Breast epithelium (tissue), 4 donors: ENCODE results near the gene SFMBT2. TPM values are rescaled to one million over a fixed set of nuclear protein-coding genes. Genes with fewer than 3 reads are reported as not detected.

Source experiments
- DNase-seq, 2 donors: peaks; one replicate each; pipeline ENCODE4 v3.0.0-alpha.2; 2019; ENCODE audit warnings: low spot score in 2 of 2
- H3K27ac ChIP-seq, 2 donors: fragments of 200-600 bp; sonication (generic) in 1 of 2; one replicate each; pipeline ENCODE4 v1.5.1; 2016 to 2019; ENCODE audit warnings: mild to moderate bottlenecking in 1 of 2
- H3K27me3 ChIP-seq, 2 donors: fragments of 200-600 bp; sonication (generic) in 1 of 2; one replicate each; pipeline versions ENCODE4 v1.5.1 to v1.6.0; 2017 to 2019; ENCODE audit warnings: control low read depth in 1 of 2, mild to moderate bottlenecking in 1 of 2
- H3K36me3 ChIP-seq: fragments of 200-600 bp; one replicate; pipeline ENCODE4 v1.5.1; 2019
- H3K4me1 ChIP-seq, 2 donors: fragments of 200-600 bp; sonication (generic); one replicate each; pipeline ENCODE4 v1.5.1; 2016 to 2019; ENCODE audit warnings: control low read depth in 1 of 2
- H3K4me3 ChIP-seq, 3 donors: fragments of 200-600 bp; sonication (generic); 1 replicate in 2 of 3; 2 replicates in 1 of 3; pipeline ENCODE4 v1.5.1; 2016 to 2019; ENCODE audit warnings: mild to moderate bottlenecking in 3 of 3, moderate library complexity in 2 of 3
- H3K9me3 ChIP-seq, 2 donors: fragments of 200-600 bp; sonication (generic) in 1 of 2; one replicate each; pipeline ENCODE4 v1.5.1; 2016 to 2019; ENCODE audit warnings: control low read depth in 1 of 2
- CTCF ChIP-seq, 3 donors: fragments of 450-650 bp; IDR thresholded peaks; one replicate each; pipeline ENCODE4 v1.5.1; 2016 to 2017; ENCODE audit warnings: antibody characterized with exemption in 3 of 3, mild to moderate bottlenecking in 3 of 3, moderate library complexity in 3 of 3
- POLR2A ChIP-seq: fragments of 450-650 bp; IDR thresholded peaks from one replicate; pipeline ENCODE4 v1.6.1; 2016; ENCODE audit warnings: antibody characterized with exemption, mild to moderate bottlenecking, moderate library complexity
- POLR2AphosphoS5 ChIP-seq, 3 donors: sonication (generic); formaldehyde crosslinking; IDR thresholded peaks; one replicate each; pipeline ENCODE4 v1.6.1; 2017; ENCODE audit warnings: antibody characterized with exemption in 3 of 3
- intact Hi-C: fragments of 100-400 bp; cut with DNase I; formaldehyde crosslinking; loops from one replicate; pipeline ENCODE4 v1.15.1; 2023; ENCODE audit warnings: low total_unique reads
- total RNA-seq, 3 donors: library from RNA; depleted of rRNA; stranded (reverse); fragments of >200 nt; gene quantifications; one replicate each; pipeline ENCODE4 v1.1.0, GENCODE V29; 2016

SFMBT2 gene
- total RNA-seq, 3 donors from 2014 or later = 3.5 to 32.8 (median 22.8) TPM

GRCh38 chr10:7117177-7117799, 293.5 kb downstream of the SFMBT2 start:
- H3K9me3 ChIP-seq = no peaks in the 10 kb centered on the region
- DNase-seq = no peak
- no peak for TF ChIP-seq POLR2AphosphoS5 (IDR thresholded peaks at IDR 0.05)
- TF ChIP-seq CTCF (IDR thresholded peaks at IDR 0.05) = no peak
- no peak for TF ChIP-seq POLR2A
- H3K27ac ChIP-seq = no peak overlapping the region
- H3K4me1 ChIP-seq = no peaks in the 10 kb centered on the region
- H3K27me3 ChIP-seq = no peaks in the 10 kb centered on the region
- H3K36me3 ChIP-seq = no peaks in the 10 kb centered on the region
- H3K4me3 ChIP-seq = no peak overlapping the region
- intact Hi-C loops = no loop called here

GRCh38 chr10:7111561-7111960, 299.3 kb downstream of the SFMBT2 start:
- Histone ChIP-seq H3K9me3 (no peaks in the 10 kb centered on the region), H3K27ac (no peak overlapping the region), H3K36me3 (no peaks in the 10 kb centered on the region), H3K4me1 (no peaks in the 10 kb centered on the region), H3K4me3 (no peak overlapping the region), H3K27me3 (no peaks in the 10 kb centered on the region)
- TF ChIP-seq POLR2A (no peak), POLR2AphosphoS5 (IDR thresholded peaks at IDR 0.05) (no peak), CTCF (IDR thresholded peaks at IDR 0.05) (no peak)
- intact Hi-C loops = no loop called here
- DNase-seq = no peak

GRCh38 chr10:7111089-7111488, 299.7 kb downstream of the SFMBT2 start:
- Histone ChIP-seq H3K9me3 (no peaks in the 10 kb centered on the region), H3K27me3 (no peaks in the 10 kb centered on the region), H3K36me3 (no peaks in the 10 kb centered on the region), H3K4me1 (no peaks in the 10 kb centered on the region), H3K4me3 (no peak overlapping the region), H3K27ac (no peak overlapping the region)
- TF ChIP-seq POLR2AphosphoS5 (IDR thresholded peaks at IDR 0.05) (no peak), POLR2A (no peak), CTCF (IDR thresholded peaks at IDR 0.05) (no peak)
- intact Hi-C loops = no loop called here
- DNase-seq = no peak
